CD14-positive monocyte (primary cell): Measurements from ENCODE around the gene COL4A1. TPM values are rescaled to one million over a fixed set of nuclear protein-coding genes. Genes with fewer than 3 reads are reported as not detected.
A peak's percentile ranks its signal among the peaks of the same experiment; 100 is the strongest.

Experiments used
- DNase-seq, 3 donors: peaks; one replicate each; pipeline ENCODE4 v3.0.0-alpha.2; 2011 to 2022
- H2AFZ ChIP-seq: 2 replicates; pipeline ENCODE4 v1.6.0; 2012; ENCODE audit warnings: mild to moderate bottlenecking, low read depth, low read length, inconsistent platforms; ENCODE audit not compliant: insufficient read depth, poor library complexity, severe bottlenecking
- H3K27ac ChIP-seq, 2 donors: 1 replicate in 1 of 2; 2 replicates in 1 of 2; pipeline ENCODE4 v1.5.1; 2012 to 2013; ENCODE audit warnings: low read length in 2 of 2, control low read depth in 1 of 2, inconsistent platforms in 1 of 2, low read depth in 1 of 2, mild to moderate bottlenecking in 1 of 2
- H3K27me3 ChIP-seq, 2 donors: one replicate each; pipeline versions ENCODE4 v1.6.0 to v1.6.1; 2011 to 2013; ENCODE audit warnings: low read length in 2 of 2; ENCODE audit not compliant: control insufficient read depth in 2 of 2, insufficient read depth in 2 of 2
- H3K36me3 ChIP-seq, 2 donors: replicated peaks in 1 of 2; 1 replicate in 1 of 2; 2 replicates in 1 of 2; pipeline versions ENCODE4 v1.5.1 to v1.6.1; 2012 to 2013; ENCODE audit warnings: low read length in 2 of 2, control low read depth in 1 of 2, inconsistent platforms in 1 of 2, mild to moderate bottlenecking in 1 of 2; ENCODE audit not compliant: insufficient read depth in 2 of 2, control insufficient read depth in 1 of 2
- H3K4me1 ChIP-seq, 2 donors: 1 replicate in 1 of 2; 2 replicates in 1 of 2; pipeline versions ENCODE4 v1.5.1 to v1.6.1; 2012 to 2013; ENCODE audit warnings: low read length in 2 of 2, control low read depth in 1 of 2, inconsistent platforms in 1 of 2, mild to moderate bottlenecking in 1 of 2, moderate library complexity in 1 of 2; ENCODE audit not compliant: insufficient read depth in 2 of 2, control insufficient read depth in 1 of 2
- H3K4me2 ChIP-seq: replicated peaks from 2 replicates; pipeline ENCODE3; 2012; ENCODE audit warnings: low read length, moderate library complexity, mild to moderate bottlenecking; ENCODE audit not compliant: poor library complexity, severe bottlenecking; ENCODE audit errors: extremely low read depth
- H3K4me3 ChIP-seq, 3 experiments: fragments of 200-600 bp in 1 of 3; sonication (generic) in 1 of 3; replicated peaks in 1 of 3; 1 replicate in 2 of 3; 2 replicates in 1 of 3; pipeline ENCODE4 v1.5.1; 2011 to 2013; ENCODE audit warnings: low read length in 3 of 3, mild to moderate bottlenecking in 3 of 3, control low read depth in 2 of 3, low read depth in 2 of 3, inconsistent platforms in 1 of 3, moderate library complexity in 1 of 3
- H3K79me2 ChIP-seq: 2 replicates; pipeline ENCODE4 v1.6.0; 2012; ENCODE audit warnings: mild to moderate bottlenecking, control low read depth, inconsistent platforms, low read length, moderate library complexity; ENCODE audit not compliant: insufficient read depth
- H3K9ac ChIP-seq: 2 replicates; pipeline ENCODE4 v1.6.0; 2017; ENCODE audit warnings: low read length, mild to moderate bottlenecking; ENCODE audit not compliant: insufficient read depth, poor library complexity, severe bottlenecking
- H3K9me3 ChIP-seq, 2 donors: replicated peaks in 1 of 2; 1 replicate in 1 of 2; 2 replicates in 1 of 2; pipeline versions ENCODE4 v1.5.1 to v1.6.1; 2012 to 2013; ENCODE audit warnings: low read length in 2 of 2, control low read depth in 1 of 2; ENCODE audit not compliant: control insufficient read depth in 1 of 2, insufficient read depth in 1 of 2
- H4K20me1 ChIP-seq: 2 replicates; pipeline ENCODE4 v1.6.0; 2012; ENCODE audit warnings: mild to moderate bottlenecking, low read length, control low read depth, moderate library complexity; ENCODE audit not compliant: insufficient read depth
- H3K27ac Mint-ChIP-seq, 7 donors: one replicate each; pipeline ENCODE4 v1.8.0; 2020; ENCODE audit warnings: mild to moderate bottlenecking in 7 of 7, mixed read lengths in 7 of 7, moderate library complexity in 6 of 7, inconsistent platforms in 2 of 7
- H3K27me3 Mint-ChIP-seq, 3 donors: one replicate each; pipeline ENCODE4 v1.8.0; 2021 to 2022; ENCODE audit warnings: low read depth in 3 of 3, mild to moderate bottlenecking in 3 of 3, mixed read lengths in 3 of 3, moderate library complexity in 3 of 3, inconsistent platforms in 1 of 3
- H3K36me3 Mint-ChIP-seq, 2 donors: one replicate each; pipeline ENCODE4 v1.8.0; 2020; ENCODE audit warnings: mixed read lengths in 2 of 2, inconsistent platforms in 1 of 2, mild to moderate bottlenecking in 1 of 2
- H3K4me1 Mint-ChIP-seq: one replicate; pipeline ENCODE4 v1.8.0; 2020; ENCODE audit warnings: mild to moderate bottlenecking, mixed read lengths
- H3K4me3 Mint-ChIP-seq, 2 donors: one replicate each; pipeline ENCODE4 v1.8.0; 2020; ENCODE audit warnings: mild to moderate bottlenecking in 2 of 2, mixed read lengths in 2 of 2, moderate library complexity in 1 of 2
- H3K9me3 Mint-ChIP-seq, 7 donors: one replicate each; pipeline ENCODE4 v1.8.0; 2020 to 2022; ENCODE audit warnings: mixed read lengths in 7 of 7, mild to moderate bottlenecking in 6 of 7, moderate library complexity in 6 of 7, inconsistent platforms in 2 of 7
- CTCF ChIP-seq: fragments of 200-600 bp; IDR thresholded peaks from one replicate; pipeline ENCODE4 v1.8.0; 2022; ENCODE audit warnings: antibody characterized with exemption, mild to moderate bottlenecking
- WGBS: methylation state at CpG from one replicate; pipeline ENCODE4 v1.1.5; 2013; ENCODE audit warnings: missing lambda C conversion rate; ENCODE audit not compliant: insufficient coverage; 5-methylcytosine and 5-hydroxymethylcytosine counted together
- intact Hi-C, 2 donors: fragments of 100-400 bp; cut with micrococcal nuclease; formaldehyde crosslinking; loops; one replicate each; pipeline versions ENCODE4 v1.15.0 to v1.15.1; 2023
- polyA plus RNA-seq, 3 donors: library from polyadenylated mRNA; depleted of rRNA in 1 of 3; unstranded in 2 of 3; stranded (reverse) in 1 of 3; fragments of 300-500 nt in 2 of 3; fragments of >200 nt in 1 of 3; fragmentation: Illumina TruSeq in 2 of 3; gene quantifications; 1 replicate in 2 of 3; 2 replicates in 1 of 3; pipeline ENCODE4 v1.2.3, GENCODE V29; 2012 to 2021

The COL4A1 gene
- polyA plus RNA-seq, 3 donors = 0.16 to 0.25 TPM; not detected in 1

GRCh38 chr13:110183910-110184309, 123.0 kb downstream of the COL4A1 start:
- Histone ChIP-seq H3K4me2 (no peak overlapping the region), H3K4me1 (no peaks in the 10 kb centered on the region), H3K27ac (no peak overlapping the region), H3K27me3 (no peaks in the 10 kb centered on the region), H3K9ac (no peak overlapping the region), H2AFZ (no peak overlapping the region), H3K9me3 (no peaks in the 10 kb centered on the region), H3K4me3 (no peak overlapping the region), H3K36me3 (no peaks in the 10 kb centered on the region), H3K79me2 (no peaks in the 10 kb centered on the region), H4K20me1 (no peaks in the 10 kb centered on the region)
- H3K27me3 Mint-ChIP-seq = peaks cover 2 to 4% (median 3%) of the 10 kb centered on the region in 3 donors
- intact Hi-C loops = no loop called here
- no peak for DNase-seq
- H3K9me3 Mint-ChIP-seq = peaks cover 0 to 9% (median 1%) of the 10 kb centered on the region in 7 donors
- 80% methylated on average over 5 of the region's 7 CpGs for WGBS
- peak overlapping the region in 3 of 7 donors; percentile 15 to 71 (median 20) for H3K27ac Mint-ChIP-seq
- no peak overlapping the region for H3K4me3 Mint-ChIP-seq
- TF ChIP-seq CTCF = no peak
- no peaks in the 10 kb centered on the region for H3K36me3 Mint-ChIP-seq
- no peaks in the 10 kb centered on the region for H3K4me1 Mint-ChIP-seq

GRCh38 chr13:110182461-110182860, 124.5 kb downstream of the COL4A1 start:
- Mint-ChIP-seq H3K4me3 (no peak overlapping the region), H3K27me3 (peaks cover 1 to 3% (median 2%) of the 10 kb centered on the region in 3 donors), H3K9me3 (peaks cover 0 to 9% (median 1%) of the 10 kb centered on the region in 7 donors), H3K36me3 (no peaks in the 10 kb centered on the region), H3K27ac (peak overlapping the region in 1 of 7 donors; percentile 19), H3K4me1 (no peaks in the 10 kb centered on the region)
- no peaks in the 10 kb centered on the region for H3K4me1 ChIP-seq
- H3K9me3 ChIP-seq = no peaks in the 10 kb centered on the region
- intact Hi-C loops = no loop called here
- no peak overlapping the region for H2AFZ ChIP-seq
- no peak overlapping the region for H3K4me3 ChIP-seq
- no peaks in the 10 kb centered on the region for H4K20me1 ChIP-seq
- H3K9ac ChIP-seq = no peak overlapping the region
- no peak overlapping the region for H3K4me2 ChIP-seq
- H3K79me2 ChIP-seq = no peaks in the 10 kb centered on the region
- no peak overlapping the region for H3K27ac ChIP-seq
- no peak for TF ChIP-seq CTCF
- H3K27me3 ChIP-seq = no peaks in the 10 kb centered on the region
- 85% methylated on average over 4 of the region's 9 CpGs for WGBS
- no peaks in the 10 kb centered on the region for H3K36me3 ChIP-seq
- DNase-seq = no peak
